Endothelial cell of umbilical vein (primary cell): ENCODE results near the gene TMEM266.

Experiments used
- CTCF ChIP-seq, 2 donors: IDR thresholded peaks; 1 replicate in 1 of 2; 2 replicates in 1 of 2; pipeline ENCODE4 v1.5.1; 2011; ENCODE audit warnings: low read length in 2 of 2, mild to moderate bottlenecking in 2 of 2, moderate library complexity in 2 of 2, control low read depth in 1 of 2, inconsistent platforms in 1 of 2, low read depth in 1 of 2; ENCODE audit not compliant: insufficient read depth in 1 of 2; ENCODE audit errors: extremely low read depth in 1 of 2
- EZH2 ChIP-seq: IDR thresholded peaks from 2 replicates; pipeline ENCODE4 v1.6.1; 2012; ENCODE audit warnings: borderline replicate concordance, low read depth, mild to moderate bottlenecking, moderate library complexity, low read length, inconsistent platforms; ENCODE audit not compliant: severe bottlenecking
- MAX ChIP-seq: IDR thresholded peaks from 2 replicates; pipeline ENCODE4 v1.6.1; 2011; ENCODE audit not compliant: insufficient read depth, insufficient read length
- MYC ChIP-seq: IDR thresholded peaks from one replicate; pipeline ENCODE4 v1.6.1; 2011; ENCODE audit warnings: mild to moderate bottlenecking, low read depth, low read length
- POLR2A ChIP-seq: IDR thresholded peaks from 2 replicates; pipeline ENCODE4 v1.6.1; 2012; ENCODE audit warnings: low read depth, mild to moderate bottlenecking, control low read depth, low read length
- POLR2AphosphoS5 ChIP-seq: IDR thresholded peaks from 2 replicates; pipeline ENCODE4 v1.6.1; 2012; ENCODE audit warnings: low read depth, mild to moderate bottlenecking, control low read depth, low read length, moderate library complexity; ENCODE audit not compliant: insufficient read depth

- no peak for TF ChIP-seq MAX
- TF ChIP-seq POLR2AphosphoS5, result no peak
- TF ChIP-seq CTCF (IDR thresholded peaks at IDR 0.05; ENCODE audit: extremely low read depth in 1 of 2, insufficient read depth in 1 of 2, low read depth in 1 of 2, low read length in 2 of 2), result no peak
- TF ChIP-seq POLR2A, result no peak
- TF ChIP-seq MYC, result no peak
- TF ChIP-seq EZH2, result no peak
Measured at GRCh38 chr15:76105911-76106310, 46.1 kb downstream of the TMEM266 start.
